ENCODE results near the gene CLEC3A.

DNA sequence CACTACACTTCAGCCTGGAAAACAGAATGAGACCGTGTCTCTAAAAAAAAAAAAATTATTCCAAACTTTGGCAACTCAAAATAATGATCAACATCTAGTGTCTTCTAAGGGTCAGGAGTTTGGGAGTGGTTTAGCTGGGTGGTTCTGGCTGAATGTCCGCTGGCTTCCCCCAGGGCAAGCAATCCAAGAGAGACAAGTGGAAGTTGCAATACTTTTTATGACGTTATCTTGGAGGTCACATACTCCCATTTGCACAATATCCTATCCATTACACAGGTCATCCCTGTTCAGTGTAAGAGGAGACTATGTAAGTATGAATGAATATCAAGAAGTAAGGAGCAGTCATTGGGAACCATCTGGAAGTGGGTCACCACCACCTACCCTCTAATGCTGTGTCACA is 15.2 kb upstream of the CLEC3A start:
- TF ChIP-seq CTCF (conservative IDR thresholded peaks at IDR 0.05; ENCODE audit: low read length) (no peak), EZH2phosphoT487 (IDR thresholded peaks at IDR 0.05; ENCODE audit: borderline replicate concordance) (no peak)

Measured in Loucy (cell line).